Stimulated activated CD8-positive, alpha-beta memory T cell treated with anti-CD3 and anti-CD28 coated beads, Interleukin-7, amount 100 ng/mL, for 48 hours (primary cell): ENCODE data around the gene CBLC.
"Not testable (repeated sequence)": the region's sequence is repeated elsewhere in the genome, so short reads cannot be mapped to it uniquely, and the experiment has no call there.

Experiments
- DNase-seq, 2 donors: peaks; one replicate each; pipeline ENCODE4 v3.0.0-alpha.2; 2020; ENCODE audit warnings: low read depth in 1 of 2; ENCODE audit errors: extremely low read depth in 1 of 2

The CBLC gene

GRCh38 chr19:44765033-44765948 is 12.4 kb upstream of the CBLC start:
- DNase-seq: no peak

DNA sequence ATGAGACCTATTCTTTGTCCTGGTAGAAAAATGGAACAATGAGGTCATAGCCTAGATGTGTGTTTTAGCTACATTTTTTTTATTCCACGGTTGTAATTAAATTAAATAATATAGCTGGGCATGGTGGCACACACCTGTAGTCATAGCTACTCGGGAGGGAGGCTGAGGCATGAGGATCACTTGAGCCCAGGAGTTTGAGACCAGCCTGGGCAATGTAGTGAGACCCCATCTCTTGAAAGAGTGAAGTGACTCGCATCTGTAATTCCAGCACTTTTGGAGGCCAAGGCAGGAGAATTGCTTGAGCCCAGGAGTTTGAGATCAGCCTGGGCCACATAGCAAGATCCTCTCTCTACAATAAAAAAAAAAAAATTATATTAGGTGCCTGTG is 11.7 kb upstream of the CBLC start:
- DNase-seq: no peak

DNA sequence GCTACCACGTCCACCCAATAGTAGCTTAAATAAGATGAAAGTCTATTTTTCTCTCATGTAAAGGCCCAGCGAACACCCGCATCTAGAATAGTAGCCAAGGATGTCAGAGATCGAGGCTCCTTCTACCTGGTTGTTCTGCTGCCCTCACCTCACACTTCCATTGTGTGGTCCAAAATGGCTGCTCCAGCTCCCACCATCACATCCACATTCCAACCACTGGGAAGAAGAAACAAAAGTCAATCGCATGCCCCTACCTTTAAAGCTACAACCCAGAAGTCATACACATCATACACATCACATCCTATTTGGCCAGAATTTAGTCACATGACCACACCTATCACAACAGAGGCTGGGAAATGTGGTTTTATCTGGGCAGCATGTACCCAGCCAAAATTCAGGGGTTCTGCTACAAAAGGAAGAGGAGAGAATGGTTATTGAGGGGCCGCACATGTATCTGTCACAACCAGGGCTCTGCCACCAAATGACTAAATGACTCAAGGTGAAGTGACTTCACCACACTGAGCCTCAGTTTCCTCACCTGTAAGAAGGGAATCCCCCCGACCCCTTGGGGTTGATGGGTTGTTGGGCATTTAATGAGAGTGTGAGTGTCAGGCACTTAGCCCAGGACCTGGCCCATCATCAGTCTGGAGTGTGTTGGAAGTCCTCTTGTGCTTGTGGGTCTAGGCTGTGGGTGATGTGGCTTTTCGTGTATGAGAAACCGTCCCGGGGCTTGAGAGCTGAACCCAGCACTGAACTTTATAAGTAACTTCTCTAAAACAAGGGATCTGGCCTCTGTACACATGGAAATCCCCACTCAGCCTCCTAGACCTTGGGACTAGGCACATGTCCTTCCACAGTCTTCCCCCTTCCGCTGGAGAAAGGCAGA is 10.2 kb upstream of the CBLC start:
- no peak for DNase-seq

- DNase-seq: peak; percentile 95
Measured at GRCh38 chr19:44770550-44771257, 7.0 kb upstream of the CBLC start.

DNA sequence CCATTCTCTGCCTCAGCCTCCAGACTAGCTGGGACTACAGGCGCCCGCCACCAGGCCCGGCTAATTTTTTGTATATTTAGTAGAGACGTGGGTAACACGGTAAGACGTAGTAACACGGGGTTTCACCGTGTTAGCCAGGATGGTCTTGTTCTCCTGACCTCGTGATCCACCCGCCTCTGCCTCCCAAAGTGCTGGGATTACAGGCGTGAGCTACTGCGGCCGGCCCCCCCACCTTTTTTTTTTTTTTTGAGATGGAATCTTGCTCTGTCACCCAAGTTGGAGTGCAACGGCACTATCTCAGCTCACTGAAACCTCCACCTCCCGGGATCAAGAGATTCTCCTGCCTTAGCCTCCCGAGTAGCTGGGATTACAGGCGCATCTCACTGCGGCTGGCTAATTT is 5.5 kb upstream of the CBLC start:
- not testable (repeated sequence) for DNase-seq

GRCh38 chr19:44772959-44773358 is 4.7 kb upstream of the CBLC start:
- no peak for DNase-seq

GRCh38 chr19:44775676-44776240 is 1.9 kb upstream of the CBLC start:
- no peak for DNase-seq

GRCh38 chr19:44776402-44777096 is 1.1 kb upstream of the CBLC start:
- no peak for DNase-seq

GRCh38 chr19:44779150-44779549 is 1.5 kb downstream of the CBLC start:
- DNase-seq: no peak

DNA sequence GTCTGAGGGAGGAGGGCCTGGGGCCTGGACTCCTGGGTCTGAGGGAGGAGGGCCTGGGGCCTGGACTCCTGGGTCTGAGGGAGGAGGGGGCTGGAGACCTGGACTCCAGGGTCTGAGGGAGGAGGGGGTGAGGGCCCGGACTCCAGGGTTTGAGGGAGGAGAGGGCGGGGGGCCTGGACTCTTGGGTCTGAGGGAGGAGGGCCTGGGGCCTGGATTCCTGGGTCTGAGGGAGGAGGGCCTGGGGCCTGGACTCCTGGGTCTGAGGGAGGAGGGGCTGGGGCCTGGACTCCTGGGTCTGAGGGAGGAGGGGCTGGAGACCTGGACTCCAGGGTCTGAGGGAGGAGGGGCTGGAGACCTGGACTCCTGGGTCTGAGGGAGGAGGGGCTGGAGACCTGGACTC is 4.0 kb downstream of the CBLC start:
- DNase-seq: not testable (repeated sequence)

- no peak for DNase-seq
Measured at GRCh38 chr19:44782729-44783128, 5.0 kb downstream of the CBLC start.

- no peak for DNase-seq
Measured at GRCh38 chr19:44783545-44783944, 5.9 kb downstream of the CBLC start.

GRCh38 chr19:44785271-44785670 is 7.6 kb downstream of the CBLC start:
- DNase-seq: no peak

DNA sequence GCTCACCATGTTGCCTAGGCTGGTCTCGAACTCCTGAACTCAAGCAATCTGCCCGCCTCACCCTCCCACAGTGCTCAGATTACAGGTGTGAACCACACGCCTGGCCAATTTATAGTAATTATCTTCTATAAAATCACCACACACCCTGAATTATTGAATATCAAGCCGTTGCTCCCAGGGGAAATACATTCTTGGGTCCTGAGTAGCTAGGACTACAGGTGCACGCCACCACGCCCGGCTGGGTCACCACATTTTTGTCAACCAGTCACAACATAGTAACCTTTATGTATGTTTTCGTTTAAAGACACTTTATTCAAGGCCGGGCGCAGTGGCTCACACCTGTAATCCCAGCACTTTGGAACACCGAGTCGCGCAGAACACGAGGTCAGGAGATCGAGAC is 8.3 kb downstream of the CBLC start:
- DNase-seq: no peak

- no peak for DNase-seq
Measured at GRCh38 chr19:44788971-44789370, 11.3 kb downstream of the CBLC start.

DNA sequence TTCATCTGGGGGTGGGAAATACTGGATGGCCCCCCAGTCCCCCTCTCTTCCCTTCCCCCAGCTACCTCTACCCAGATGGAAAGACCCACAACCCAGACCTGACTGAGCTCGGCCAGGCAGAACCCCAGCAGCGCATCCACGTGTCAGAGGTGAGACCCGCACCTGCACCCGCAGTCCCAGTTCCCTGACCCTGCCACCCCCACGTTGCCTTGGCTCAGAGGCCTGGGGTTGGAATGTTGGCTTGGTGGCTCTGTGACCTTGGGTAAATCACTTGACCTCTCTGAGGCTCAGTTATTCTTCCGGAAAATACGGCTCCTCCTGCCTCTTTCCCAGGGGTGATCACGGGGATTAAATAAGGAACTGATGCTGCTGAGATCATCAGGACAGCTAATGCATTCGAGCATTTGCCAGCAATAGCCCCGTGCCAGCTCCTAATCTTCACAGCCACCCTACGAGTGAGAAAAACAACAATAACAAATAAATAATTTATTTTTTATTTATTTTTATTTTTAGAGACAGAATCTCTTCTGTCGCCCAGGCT is 12.3 kb downstream of the CBLC start:
- DNase-seq: no peak

DNA sequence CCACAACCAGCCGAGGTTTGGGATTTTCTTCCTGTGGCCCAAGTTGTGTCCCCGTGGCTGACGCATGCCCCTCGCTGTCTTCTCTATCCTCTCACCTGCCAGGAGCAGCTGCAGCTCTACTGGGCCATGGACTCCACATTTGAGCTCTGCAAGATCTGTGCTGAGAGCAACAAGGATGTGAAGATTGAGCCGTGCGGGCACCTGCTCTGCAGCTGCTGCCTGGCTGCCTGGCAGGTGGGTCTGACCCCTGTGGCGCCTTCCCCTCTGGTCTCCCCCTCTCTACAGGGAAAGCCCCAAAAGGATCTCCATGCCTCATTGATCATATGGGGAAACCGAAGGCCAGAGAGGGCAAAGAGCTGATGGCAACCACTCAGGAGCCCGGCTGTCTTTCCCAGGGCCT is 14.6 kb downstream of the CBLC start:
- DNase-seq: no peak

GRCh38 chr19:44794610-44795009 is 16.9 kb downstream of the CBLC start:
- DNase-seq: no peak

GRCh38 chr19:44795398-44795987 is 17.8 kb downstream of the CBLC start:
- no peak for DNase-seq

- no peak for DNase-seq
Measured at GRCh38 chr19:44796701-44797115, 19.0 kb downstream of the CBLC start.
